ENCODE data around the gene IGFBP4.

The IGFBP4 gene

GRCh38 chr17:40497695-40498094 is 54.4 kb downstream of the IGFBP4 start:
- Mint-ChIP-seq H3K36me3 (no peaks in the 10 kb centered on the region), H3K27ac (no peak overlapping the region), H3K27me3 (peaks cover 38% of the 10 kb centered on the region), H3K4me1 (peaks cover 6% of the 10 kb centered on the region), H3K9me3 (no peaks in the 10 kb centered on the region), H3K4me3 (no peak overlapping the region)
- ATAC-seq: no peak

DNA sequence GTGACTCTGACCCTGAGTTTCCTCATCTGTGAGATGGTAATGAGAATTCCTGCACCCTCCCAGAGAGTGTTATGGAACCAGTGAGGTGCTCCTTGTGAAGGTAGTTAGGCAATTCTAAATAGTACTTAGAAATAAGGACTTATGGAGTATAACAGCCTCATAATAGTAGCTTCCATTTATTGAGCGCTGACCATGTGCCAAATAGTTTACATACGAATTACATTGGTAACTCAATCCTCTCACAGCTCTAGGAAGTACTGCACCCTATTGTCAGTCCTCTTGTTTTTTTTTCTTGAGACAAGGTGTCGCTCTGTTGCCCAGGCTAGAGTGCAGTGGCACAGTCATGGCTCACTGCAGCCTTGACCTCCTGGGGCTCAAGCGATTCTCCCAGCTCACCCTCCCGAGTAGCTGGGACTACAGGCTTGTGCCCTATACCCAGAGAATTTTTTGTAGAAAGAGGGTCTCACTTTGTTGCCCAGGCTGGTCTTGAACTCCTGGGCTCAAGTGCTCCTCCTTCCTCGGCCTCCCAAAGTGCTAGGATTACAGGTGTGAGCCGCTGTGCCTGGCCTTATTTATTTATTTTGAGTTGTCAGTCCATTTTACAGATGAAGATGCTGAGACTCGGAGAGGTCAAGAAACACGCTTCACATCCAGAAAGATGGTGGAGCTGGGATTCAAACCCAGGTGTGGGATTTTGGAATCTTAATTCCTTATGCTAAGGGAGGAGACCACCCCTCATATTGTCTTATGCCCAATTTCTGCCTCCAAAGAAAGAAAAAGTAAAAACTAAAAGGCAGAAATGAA is 55.2 kb downstream of the IGFBP4 start:
- Mint-ChIP-seq H3K4me3 (no peak overlapping the region), H3K27ac (no peak overlapping the region), H3K27me3 (peaks cover 38% of the 10 kb centered on the region), H3K4me1 (peaks cover 6% of the 10 kb centered on the region), H3K36me3 (no peaks in the 10 kb centered on the region), H3K9me3 (no peaks in the 10 kb centered on the region)
- ATAC-seq: no peak

GRCh38 chr17:40499551-40500189 is 56.4 kb downstream of the IGFBP4 start:
- Mint-ChIP-seq H3K36me3 (no peaks in the 10 kb centered on the region), H3K27me3 (peaks cover 38% of the 10 kb centered on the region), H3K27ac (no peak overlapping the region), H3K9me3 (no peaks in the 10 kb centered on the region), H3K4me1 (peaks cover 6% of the 10 kb centered on the region), H3K4me3 (no peak overlapping the region)
- ATAC-seq: no peak

- H3K4me1 Mint-ChIP-seq: peaks cover 7% of the 10 kb centered on the region
- no peak for ATAC-seq
- H3K36me3 Mint-ChIP-seq: no peaks in the 10 kb centered on the region
- H3K27me3 Mint-ChIP-seq: peaks cover 38% of the 10 kb centered on the region
- no peaks in the 10 kb centered on the region for H3K9me3 Mint-ChIP-seq
- H3K4me3 Mint-ChIP-seq: no peak overlapping the region
- no peak overlapping the region for H3K27ac Mint-ChIP-seq
Measured at GRCh38 chr17:40500190-40500589, 56.9 kb downstream of the IGFBP4 start.

DNA sequence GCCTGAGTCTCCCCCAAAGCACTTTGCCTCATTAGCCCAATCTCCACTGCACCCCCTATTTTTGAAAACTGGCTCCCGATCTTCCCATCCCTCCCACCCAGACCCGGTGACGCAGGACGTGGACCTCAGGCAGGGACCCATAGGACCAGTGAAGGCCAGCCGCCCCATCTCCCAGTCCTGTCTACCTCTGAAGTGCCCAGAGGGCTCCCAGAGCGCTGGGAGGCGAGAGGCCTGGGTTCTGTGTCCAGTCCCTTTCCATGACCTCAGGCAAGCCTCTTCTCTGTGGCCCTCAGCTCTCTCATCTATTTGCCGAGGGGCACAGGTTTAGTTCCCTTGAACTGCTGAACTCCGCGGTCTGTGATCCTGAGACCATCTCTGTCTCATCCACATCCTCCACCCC is 57.5 kb downstream of the IGFBP4 start:
- no peak for ATAC-seq
- Mint-ChIP-seq H3K27me3 (peaks cover 38% of the 10 kb centered on the region), H3K9me3 (no peaks in the 10 kb centered on the region), H3K36me3 (no peaks in the 10 kb centered on the region), H3K4me1 (peaks cover 11% of the 10 kb centered on the region), H3K4me3 (no peak overlapping the region), H3K27ac (no peak overlapping the region)

- ATAC-seq: no peak
- H3K4me3 Mint-ChIP-seq: no peak within 1 kb of the TSS
- no peaks in the 10 kb centered on the region for H3K9me3 Mint-ChIP-seq
- no peaks in the 10 kb centered on the region for H3K36me3 Mint-ChIP-seq
- H3K27ac Mint-ChIP-seq: no peak within 1 kb of the TSS
- H3K27me3 Mint-ChIP-seq: peaks cover 38% of the 10 kb centered on the region
- peaks cover 11% of the 10 kb centered on the region for H3K4me1 Mint-ChIP-seq
Measured at GRCh38 chr17:40501499-40501911, 58.3 kb downstream of the IGFBP4 start, which contains the start of gene TNS4. TSS of gene TNS4 (minus strand) at chr17:40501623. CDS start at chr17:40496425, 5,198 bp downstream.

DNA sequence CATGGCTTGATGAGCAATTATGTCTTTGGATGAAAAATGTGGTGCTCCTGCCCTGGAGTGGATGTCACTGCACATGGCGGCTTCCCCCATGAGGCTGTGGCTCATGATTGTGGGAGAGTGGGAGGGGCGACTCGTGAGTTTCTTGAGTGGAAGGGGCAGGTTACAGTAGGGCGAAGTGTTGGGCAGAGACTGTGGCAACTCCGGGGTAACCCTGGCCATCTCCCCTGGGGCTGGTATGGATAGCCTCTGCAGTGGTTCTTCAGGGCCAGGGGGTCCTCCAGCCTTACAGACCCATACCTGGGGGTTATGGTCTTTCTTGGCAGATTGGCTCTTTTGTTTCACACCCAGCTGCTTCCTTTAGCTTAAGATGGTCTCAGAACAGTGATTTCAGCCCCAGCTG is 59.5 kb downstream of the IGFBP4 start:
- Mint-ChIP-seq H3K27me3 (peaks cover 27% of the 10 kb centered on the region), H3K4me3 (no peak overlapping the region), H3K4me1 (peaks cover 11% of the 10 kb centered on the region), H3K36me3 (no peaks in the 10 kb centered on the region), H3K9me3 (no peaks in the 10 kb centered on the region), H3K27ac (no peak overlapping the region)
- ATAC-seq: no peak

DNA sequence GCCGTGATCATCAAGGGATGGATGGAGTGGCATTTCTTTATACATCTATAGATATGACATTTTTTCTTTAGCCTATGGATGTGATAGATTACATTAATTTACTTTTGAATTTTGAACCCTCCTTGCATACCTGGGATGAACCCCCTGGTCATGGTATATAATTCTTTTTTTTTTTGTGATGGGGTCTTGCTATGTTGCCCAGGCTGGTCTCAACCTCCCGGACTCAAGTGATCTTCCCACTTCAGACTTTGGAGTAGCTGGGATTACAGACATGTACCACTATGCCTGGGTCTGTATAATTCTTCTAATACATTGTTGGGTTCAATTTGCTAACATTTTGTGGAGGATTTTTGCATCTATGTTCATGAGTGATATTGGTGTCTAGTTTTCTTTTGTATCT is 59.9 kb downstream of the IGFBP4 start:
- Mint-ChIP-seq H3K4me3 (no peak overlapping the region), H3K9me3 (no peaks in the 10 kb centered on the region), H3K36me3 (no peaks in the 10 kb centered on the region), H3K27ac (no peak overlapping the region), H3K27me3 (peaks cover 27% of the 10 kb centered on the region), H3K4me1 (peaks cover 11% of the 10 kb centered on the region)
- no peak for ATAC-seq

GRCh38 chr17:40506786-40507185 is 63.5 kb downstream of the IGFBP4 start:
- Mint-ChIP-seq H3K9me3 (no peaks in the 10 kb centered on the region), H3K27ac (no peak overlapping the region), H3K4me1 (peaks cover 5% of the 10 kb centered on the region), H3K27me3 (no peaks in the 10 kb centered on the region), H3K4me3 (no peak overlapping the region), H3K36me3 (no peaks in the 10 kb centered on the region)
- no peak for ATAC-seq
